Measurements from ENCODE around the gene ETV1.

The ETV1 gene

DNA sequence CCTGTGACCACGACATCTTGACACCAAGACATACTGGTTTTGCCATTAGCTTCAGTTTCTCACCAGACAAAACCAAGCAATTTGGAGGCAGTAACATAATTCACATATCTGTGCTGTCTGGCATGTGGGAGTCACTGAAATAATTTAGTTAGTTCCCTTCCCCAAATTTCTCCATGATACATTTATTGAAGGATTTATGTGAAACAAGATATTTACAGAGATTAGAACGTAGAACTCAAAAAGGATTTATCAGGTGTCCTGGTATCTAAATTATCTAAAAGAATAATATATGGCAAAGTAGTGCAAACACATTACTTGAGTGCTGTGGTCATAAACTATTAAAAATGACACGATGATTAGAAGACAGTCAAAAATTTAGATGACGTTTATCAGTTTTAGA lies 98.7 kb downstream of the ETV1 start:
- TF ChIP-seq, protein P1, sequence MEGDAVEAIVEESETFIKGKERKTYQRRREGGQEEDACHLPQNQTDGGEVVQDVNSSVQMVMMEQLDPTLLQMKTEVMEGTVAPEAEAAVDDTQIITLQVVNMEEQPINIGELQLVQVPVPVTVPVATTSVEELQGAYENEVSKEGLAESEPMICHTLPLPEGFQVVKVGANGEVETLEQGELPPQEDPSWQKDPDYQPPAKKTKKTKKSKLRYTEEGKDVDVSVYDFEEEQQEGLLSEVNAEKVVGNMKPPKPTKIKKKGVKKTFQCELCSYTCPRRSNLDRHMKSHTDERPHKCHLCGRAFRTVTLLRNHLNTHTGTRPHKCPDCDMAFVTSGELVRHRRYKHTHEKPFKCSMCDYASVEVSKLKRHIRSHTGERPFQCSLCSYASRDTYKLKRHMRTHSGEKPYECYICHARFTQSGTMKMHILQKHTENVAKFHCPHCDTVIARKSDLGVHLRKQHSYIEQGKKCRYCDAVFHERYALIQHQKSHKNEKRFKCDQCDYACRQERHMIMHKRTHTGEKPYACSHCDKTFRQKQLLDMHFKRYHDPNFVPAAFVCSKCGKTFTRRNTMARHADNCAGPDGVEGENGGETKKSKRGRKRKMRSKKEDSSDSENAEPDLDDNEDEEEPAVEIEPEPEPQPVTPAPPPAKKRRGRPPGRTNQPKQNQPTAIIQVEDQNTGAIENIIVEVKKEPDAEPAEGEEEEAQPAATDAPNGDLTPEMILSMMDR (IDR thresholded peaks at IDR 0.05; ENCODE audit: low read length) = no peak
- TF ChIP-seq EZH2phosphoT487 (IDR thresholded peaks at IDR 0.05; ENCODE audit: low read length) (no peak), EZH2 (optimal IDR thresholded peaks at IDR 0.05; ENCODE audit: low read depth, low read length) (no peak)
- no peak overlapping the region for H3K9ac ChIP-seq (ENCODE audit: low read length)
- no peak for DNase-seq
- no peaks in the 10 kb centered on the region for H4K20me1 ChIP-seq (ENCODE audit: insufficient read depth, low read length)
- no peak overlapping the region for H3K4me2 ChIP-seq (ENCODE audit: low read depth, low read length)
- H3K36me3 ChIP-seq (replicated peaks; ENCODE audit: insufficient read depth, low read length) = no peaks in the 10 kb centered on the region
- no peaks in the 10 kb centered on the region for H3K9me3 ChIP-seq (replicated peaks; ENCODE audit: insufficient read depth, low read length)
- no peak overlapping the region for H2AFZ ChIP-seq (ENCODE audit: low read length)
- no peaks in the 10 kb centered on the region for H3F3A ChIP-seq (ENCODE audit: insufficient read depth, low read length)
- no peak overlapping the region for H3K27ac ChIP-seq (ENCODE audit: low read length)
- H3K4me1 ChIP-seq (ENCODE audit: low read length) = no peaks in the 10 kb centered on the region
- no peaks in the 10 kb centered on the region for H3K79me2 ChIP-seq (ENCODE audit: low read length)
- no peaks in the 10 kb centered on the region for H3K27me3 ChIP-seq (replicated peaks; ENCODE audit: insufficient read depth, low read length)
- no peak overlapping the region for H3K4me3 ChIP-seq (ENCODE audit: low read length)
- no peaks in the 10 kb centered on the region for H3K9me2 ChIP-seq (replicated peaks; ENCODE audit: insufficient read depth, low read length)

DNA sequence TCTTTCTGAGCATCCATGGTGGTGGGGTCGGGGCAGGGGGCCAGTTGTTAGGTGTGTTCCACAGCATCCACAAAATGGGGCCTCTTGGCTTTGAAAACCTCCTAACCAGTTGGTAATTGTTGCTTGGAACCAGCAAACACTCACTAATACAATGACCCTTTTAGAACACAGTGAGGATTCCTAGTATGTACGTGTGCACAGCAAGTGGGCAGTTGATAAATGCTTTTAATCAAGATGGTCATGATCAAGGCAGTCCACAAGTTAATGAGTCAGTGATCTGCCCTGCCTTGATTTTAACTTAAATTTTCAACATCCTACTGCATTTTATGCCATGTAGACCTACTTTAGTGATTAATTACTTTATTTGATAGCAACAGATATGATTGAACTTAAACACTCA lies 103.1 kb downstream of the ETV1 start:
- Histone ChIP-seq H3K9me3 (replicated peaks; ENCODE audit: insufficient read depth, low read length) (no peaks in the 10 kb centered on the region), H3K27ac (ENCODE audit: low read length) (no peak overlapping the region), H3K9me2 (replicated peaks; ENCODE audit: insufficient read depth, low read length) (no peaks in the 10 kb centered on the region), H3K4me3 (ENCODE audit: low read length) (no peak overlapping the region), H3F3A (ENCODE audit: insufficient read depth, low read length) (no peaks in the 10 kb centered on the region), H3K27me3 (replicated peaks; ENCODE audit: insufficient read depth, low read length) (no peaks in the 10 kb centered on the region), H3K4me2 (ENCODE audit: low read depth, low read length) (no peak overlapping the region), H3K9ac (ENCODE audit: low read length) (no peak overlapping the region), H2AFZ (ENCODE audit: low read length) (no peak overlapping the region), H3K4me1 (ENCODE audit: low read length) (no peaks in the 10 kb centered on the region), H3K36me3 (replicated peaks; ENCODE audit: insufficient read depth, low read length) (no peaks in the 10 kb centered on the region), H3K79me2 (ENCODE audit: low read length) (no peaks in the 10 kb centered on the region), H4K20me1 (ENCODE audit: insufficient read depth, low read length) (no peaks in the 10 kb centered on the region)
- no peak for DNase-seq
- TF ChIP-seq, protein P1 (IDR thresholded peaks at IDR 0.05; ENCODE audit: low read length) = no peak
- TF ChIP-seq EZH2phosphoT487 (IDR thresholded peaks at IDR 0.05; ENCODE audit: low read length) (no peak), EZH2 (optimal IDR thresholded peaks at IDR 0.05; ENCODE audit: low read depth, low read length) (no peak)

DNA sequence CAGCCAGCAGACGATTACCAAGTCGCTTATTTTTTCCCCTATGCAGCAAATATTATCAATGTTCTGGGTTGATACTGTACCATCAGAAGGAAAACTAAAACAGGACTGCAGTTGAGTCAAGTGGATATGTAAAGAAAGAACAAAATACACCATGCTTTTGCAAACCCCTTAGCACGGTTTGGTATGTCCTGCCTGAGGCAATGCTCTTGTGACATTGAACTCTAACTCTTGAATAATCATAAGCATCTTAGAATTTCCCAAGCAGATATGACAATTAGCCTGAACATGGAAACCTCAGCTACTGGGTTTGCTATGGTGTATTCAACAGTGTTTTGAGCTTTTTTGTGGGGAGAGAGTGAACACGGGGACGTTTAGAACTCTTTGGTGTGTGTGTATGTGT lies 107.4 kb downstream of the ETV1 start:
- no peaks in the 10 kb centered on the region for H3K4me1 ChIP-seq (ENCODE audit: low read length)
- H3K9me3 ChIP-seq (replicated peaks; ENCODE audit: insufficient read depth, low read length) = no peaks in the 10 kb centered on the region
- no peak overlapping the region for H2AFZ ChIP-seq (ENCODE audit: low read length)
- H3K27ac ChIP-seq (ENCODE audit: low read length) = no peak overlapping the region
- H4K20me1 ChIP-seq (ENCODE audit: insufficient read depth, low read length) = no peaks in the 10 kb centered on the region
- TF ChIP-seq EZH2phosphoT487 (IDR thresholded peaks at IDR 0.05; ENCODE audit: low read length) (no peak), EZH2 (optimal IDR thresholded peaks at IDR 0.05; ENCODE audit: low read depth, low read length) (no peak)
- TF ChIP-seq, protein P1 (IDR thresholded peaks at IDR 0.05; ENCODE audit: low read length) = no peak
- no peak overlapping the region for H3K4me3 ChIP-seq (ENCODE audit: low read length)
- H3K9me2 ChIP-seq (replicated peaks; ENCODE audit: insufficient read depth, low read length) = no peaks in the 10 kb centered on the region
- H3K36me3 ChIP-seq (replicated peaks; ENCODE audit: insufficient read depth, low read length) = no peaks in the 10 kb centered on the region
- H3K4me2 ChIP-seq (ENCODE audit: low read depth, low read length) = no peak overlapping the region
- H3K27me3 ChIP-seq (replicated peaks; ENCODE audit: insufficient read depth, low read length) = no peaks in the 10 kb centered on the region
- DNase-seq = no peak
- H3K9ac ChIP-seq (ENCODE audit: low read length) = no peak overlapping the region
- no peaks in the 10 kb centered on the region for H3K79me2 ChIP-seq (ENCODE audit: low read length)
- H3F3A ChIP-seq (ENCODE audit: insufficient read depth, low read length) = no peaks in the 10 kb centered on the region

All from MM.1S (cell line).